Right atrium auricular region (tissue), 2 donors: ENCODE data around the gene RPP25. TPM values are rescaled to one million over a fixed set of nuclear protein-coding genes. Genes with fewer than 3 reads are reported as not detected.

ENCODE experiments used
- DNase-seq: peaks from one replicate; pipeline ENCODE4 v3.0.0-alpha.2; 2019; ENCODE audit warnings: low spot score
- H3K27ac ChIP-seq, 2 donors: fragments of 200-600 bp; sonication (generic); 1 replicate in 1 of 2; 2 replicates in 1 of 2; pipeline ENCODE4 v1.5.1; 2016 to 2019
- H3K27me3 ChIP-seq, 2 donors: fragments of 200-600 bp; sonication (generic); one replicate each; pipeline versions ENCODE4 v1.5.1 to v1.6.0; 2017 to 2019
- H3K36me3 ChIP-seq: fragments of 200-600 bp; sonication (generic); one replicate; pipeline ENCODE4 v1.5.1; 2016
- H3K4me1 ChIP-seq, 2 donors: fragments of 200-600 bp; sonication (generic); one replicate each; pipeline versions ENCODE4 v1.5.1 to v1.6.0; 2017 to 2019
- H3K4me3 ChIP-seq, 2 donors: fragments of 200-600 bp; sonication (generic); 1 replicate in 1 of 2; 2 replicates in 1 of 2; pipeline ENCODE4 v1.5.1; 2017 to 2019; ENCODE audit warnings: mild to moderate bottlenecking in 1 of 2, moderate library complexity in 1 of 2
- H3K9me3 ChIP-seq, 2 donors: fragments of 200-600 bp; sonication (generic); one replicate each; pipeline ENCODE4 v1.5.1; 2019
- total RNA-seq, 2 donors: library from RNA; depleted of rRNA; stranded (reverse); fragments of >200 nt; gene quantifications; one replicate each; pipeline ENCODE4 v1.1.0, GENCODE V29; 2016
- TF ChIP-seq, protein P1 (sequence below), 2 donors: fragments of 200-600 bp; sonication (generic); IDR thresholded peaks; one replicate each; pipeline ENCODE4 v1.5.1; 2019; ENCODE audit warnings: antibody characterized with exemption in 2 of 2

RPP25 gene, protein sequence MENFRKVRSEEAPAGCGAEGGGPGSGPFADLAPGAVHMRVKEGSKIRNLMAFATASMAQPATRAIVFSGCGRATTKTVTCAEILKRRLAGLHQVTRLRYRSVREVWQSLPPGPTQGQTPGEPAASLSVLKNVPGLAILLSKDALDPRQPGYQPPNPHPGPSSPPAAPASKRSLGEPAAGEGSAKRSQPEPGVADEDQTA
- total RNA-seq = 1 to 10 TPM; 4.3 to 9.4 TPM

DNA sequence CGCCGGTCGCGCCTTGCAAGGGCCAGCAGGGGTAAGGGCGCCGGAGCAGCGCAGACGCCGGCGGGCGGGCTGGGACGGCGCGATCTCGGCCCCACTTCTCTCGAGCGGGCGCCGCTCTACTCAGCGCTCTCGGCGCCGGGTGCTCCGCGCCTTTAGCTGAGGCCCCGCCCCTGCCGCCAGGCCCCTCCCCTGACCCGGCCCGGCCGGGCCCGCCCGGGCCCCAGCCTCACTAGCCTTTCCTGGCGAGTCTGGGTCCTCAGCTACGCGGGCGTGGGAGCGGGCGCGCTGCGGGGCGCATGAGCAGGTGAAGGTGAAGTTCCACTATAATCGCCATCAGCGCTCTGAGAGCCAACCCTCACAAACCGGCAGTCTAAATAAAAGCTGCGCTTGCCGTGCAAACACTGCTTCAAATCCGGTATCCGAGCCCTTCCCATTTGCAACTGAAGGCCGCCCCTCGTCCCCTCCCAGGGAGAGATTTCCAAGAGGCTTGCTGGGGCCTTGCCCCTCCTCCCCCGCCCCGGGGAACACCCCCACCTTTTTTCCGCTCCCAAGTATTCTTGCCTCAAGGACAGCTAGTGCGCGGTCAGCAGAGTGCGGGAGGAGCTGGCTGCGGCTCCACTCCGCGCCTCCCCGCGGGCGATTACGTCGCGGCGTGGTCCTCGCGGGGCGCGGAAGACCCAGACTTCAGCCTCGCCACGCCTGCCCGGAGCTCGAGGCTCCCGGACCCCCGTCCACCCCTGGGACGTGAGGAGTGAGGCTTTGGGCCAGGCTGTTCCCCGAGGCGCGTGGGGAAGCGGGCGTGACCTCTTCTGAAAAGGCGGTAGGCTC, at the start of gene RPP25:
RPP25 (minus strand) TSS at position 125 of the 828 bp plus-strand sequence. CDS start 189 bp downstream, outside the sequence.
- peak; percentile 87 for DNase-seq
- Histone ChIP-seq H3K27me3 (no peaks in the 10 kb centered on the region), H3K27ac (peak within 1 kb of the TSS; percentile 69 to 74), H3K4me3 (peak within 1 kb of the TSS; percentile 43 to 66), H3K9me3 (no peaks in the 10 kb centered on the region), H3K36me3 (no peaks in the 10 kb centered on the region), H3K4me1 (peaks cover 0 to 58% of the 10 kb centered on the region in 2 donors)
- TF ChIP-seq, protein P1, sequence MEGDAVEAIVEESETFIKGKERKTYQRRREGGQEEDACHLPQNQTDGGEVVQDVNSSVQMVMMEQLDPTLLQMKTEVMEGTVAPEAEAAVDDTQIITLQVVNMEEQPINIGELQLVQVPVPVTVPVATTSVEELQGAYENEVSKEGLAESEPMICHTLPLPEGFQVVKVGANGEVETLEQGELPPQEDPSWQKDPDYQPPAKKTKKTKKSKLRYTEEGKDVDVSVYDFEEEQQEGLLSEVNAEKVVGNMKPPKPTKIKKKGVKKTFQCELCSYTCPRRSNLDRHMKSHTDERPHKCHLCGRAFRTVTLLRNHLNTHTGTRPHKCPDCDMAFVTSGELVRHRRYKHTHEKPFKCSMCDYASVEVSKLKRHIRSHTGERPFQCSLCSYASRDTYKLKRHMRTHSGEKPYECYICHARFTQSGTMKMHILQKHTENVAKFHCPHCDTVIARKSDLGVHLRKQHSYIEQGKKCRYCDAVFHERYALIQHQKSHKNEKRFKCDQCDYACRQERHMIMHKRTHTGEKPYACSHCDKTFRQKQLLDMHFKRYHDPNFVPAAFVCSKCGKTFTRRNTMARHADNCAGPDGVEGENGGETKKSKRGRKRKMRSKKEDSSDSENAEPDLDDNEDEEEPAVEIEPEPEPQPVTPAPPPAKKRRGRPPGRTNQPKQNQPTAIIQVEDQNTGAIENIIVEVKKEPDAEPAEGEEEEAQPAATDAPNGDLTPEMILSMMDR (IDR thresholded peaks at IDR 0.05) = no peak

DNA sequence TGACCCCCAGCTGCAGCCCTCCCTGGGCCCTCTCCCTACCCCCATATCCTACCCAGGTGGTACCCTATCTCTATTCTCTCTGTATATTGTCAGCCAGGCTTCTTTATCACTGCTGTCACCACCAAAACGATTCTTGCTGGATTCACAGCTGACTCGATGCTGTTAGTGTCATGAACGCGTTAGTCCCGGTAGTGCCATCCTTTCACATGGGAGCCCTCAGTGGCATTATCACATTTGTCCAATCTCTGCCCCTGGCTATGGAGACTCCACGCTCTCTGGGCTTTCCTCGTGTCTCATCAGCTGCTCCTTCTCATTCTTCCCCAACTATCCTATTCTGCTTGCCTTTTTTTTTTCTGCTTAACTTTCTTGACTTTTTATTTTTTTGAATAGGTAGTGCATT, 45.8 kb upstream of the RPP25 start:
- H3K27ac ChIP-seq = no peak overlapping the region
- no peaks in the 10 kb centered on the region for H3K4me1 ChIP-seq
- no peaks in the 10 kb centered on the region for H3K36me3 ChIP-seq
- H3K4me3 ChIP-seq = no peak overlapping the region
- DNase-seq = no peak
- no peaks in the 10 kb centered on the region for H3K9me3 ChIP-seq
- no peaks in the 10 kb centered on the region for H3K27me3 ChIP-seq
- TF ChIP-seq, protein P1 (IDR thresholded peaks at IDR 0.05) = no peak

DNA sequence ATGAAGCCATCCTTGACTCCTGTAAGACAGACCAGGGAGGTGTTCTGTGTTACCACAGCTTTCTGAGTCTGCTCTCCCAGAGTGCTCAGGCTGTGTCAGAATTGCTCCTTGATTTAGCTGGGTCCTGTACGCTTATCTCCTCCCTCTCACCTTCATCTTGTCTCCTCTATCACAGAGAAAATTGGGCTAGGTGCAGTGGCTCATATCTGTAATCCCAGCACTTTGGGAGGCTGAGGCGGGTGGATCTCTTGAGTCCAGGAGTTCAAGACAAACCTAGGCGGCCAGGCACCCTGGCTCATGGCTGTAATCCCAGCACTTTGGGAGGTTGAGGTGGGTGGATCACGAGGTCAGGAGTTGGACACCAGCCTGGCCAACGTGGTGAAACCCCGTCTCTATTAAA, 44.7 kb upstream of the RPP25 start:
- Histone ChIP-seq H3K9me3 (no peaks in the 10 kb centered on the region), H3K36me3 (no peaks in the 10 kb centered on the region), H3K27me3 (no peaks in the 10 kb centered on the region), H3K4me1 (peaks cover 0 to 3% of the 10 kb centered on the region in 2 donors), H3K27ac (no peak overlapping the region), H3K4me3 (no peak overlapping the region)
- no peak for DNase-seq
- TF ChIP-seq, protein P1 (IDR thresholded peaks at IDR 0.05) = no peak

DNA sequence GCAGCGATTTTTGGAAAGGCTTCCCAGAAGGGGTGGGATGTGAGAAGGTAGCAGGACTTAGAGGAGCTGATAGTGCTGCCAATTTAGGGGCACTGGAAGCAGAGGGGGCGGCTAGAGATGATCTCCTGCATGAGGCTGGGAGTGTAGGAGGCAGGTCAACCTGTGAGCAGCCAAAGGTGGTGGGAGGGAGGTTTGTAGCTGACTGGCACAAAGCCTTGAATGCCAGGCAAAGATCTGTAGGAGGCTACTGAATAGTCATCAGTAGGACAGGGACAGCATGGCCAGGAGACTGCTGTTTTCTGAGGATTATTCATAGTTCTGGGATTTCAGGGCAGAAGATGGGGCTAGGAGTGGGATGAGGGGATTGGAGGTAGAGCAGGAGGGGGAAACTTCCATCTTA, 41.0 kb upstream of the RPP25 start:
- no peak overlapping the region for H3K4me3 ChIP-seq
- no peak for DNase-seq
- peaks cover 0 to 11% of the 10 kb centered on the region in 2 donors for H3K4me1 ChIP-seq
- H3K27ac ChIP-seq = no peak overlapping the region
- no peaks in the 10 kb centered on the region for H3K27me3 ChIP-seq
- H3K9me3 ChIP-seq = no peaks in the 10 kb centered on the region
- TF ChIP-seq, protein P1 (IDR thresholded peaks at IDR 0.05) = no peak
- no peaks in the 10 kb centered on the region for H3K36me3 ChIP-seq

DNA sequence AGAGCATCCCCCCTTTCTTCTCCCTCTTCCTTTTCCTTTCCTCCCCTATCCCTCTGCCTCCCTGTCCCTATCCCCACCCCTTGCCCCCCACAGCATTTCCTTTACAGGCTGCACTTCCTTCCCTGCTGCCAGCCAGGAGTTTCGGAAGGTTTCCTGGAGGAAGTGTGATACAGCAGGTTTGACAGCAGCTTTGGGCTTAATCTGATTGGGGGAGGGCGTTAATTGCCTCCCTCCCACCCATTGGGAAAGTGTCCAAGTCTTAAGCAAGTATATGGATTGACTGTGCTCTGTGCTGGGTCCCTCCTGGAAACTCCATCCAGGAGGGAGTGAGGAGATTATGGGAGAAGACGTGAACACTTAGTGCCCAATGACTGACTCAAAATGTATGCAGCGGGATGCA, 40.6 kb upstream of the RPP25 start:
- Histone ChIP-seq H3K27ac (no peak overlapping the region), H3K36me3 (no peaks in the 10 kb centered on the region), H3K4me1 (peaks cover 0 to 11% of the 10 kb centered on the region in 2 donors), H3K9me3 (no peaks in the 10 kb centered on the region), H3K4me3 (no peak overlapping the region), H3K27me3 (no peaks in the 10 kb centered on the region)
- no peak for DNase-seq
- TF ChIP-seq, protein P1 (IDR thresholded peaks at IDR 0.05) = no peak
